Measurements from ENCODE around the gene CD9.

- TF ChIP-seq, protein P1, sequence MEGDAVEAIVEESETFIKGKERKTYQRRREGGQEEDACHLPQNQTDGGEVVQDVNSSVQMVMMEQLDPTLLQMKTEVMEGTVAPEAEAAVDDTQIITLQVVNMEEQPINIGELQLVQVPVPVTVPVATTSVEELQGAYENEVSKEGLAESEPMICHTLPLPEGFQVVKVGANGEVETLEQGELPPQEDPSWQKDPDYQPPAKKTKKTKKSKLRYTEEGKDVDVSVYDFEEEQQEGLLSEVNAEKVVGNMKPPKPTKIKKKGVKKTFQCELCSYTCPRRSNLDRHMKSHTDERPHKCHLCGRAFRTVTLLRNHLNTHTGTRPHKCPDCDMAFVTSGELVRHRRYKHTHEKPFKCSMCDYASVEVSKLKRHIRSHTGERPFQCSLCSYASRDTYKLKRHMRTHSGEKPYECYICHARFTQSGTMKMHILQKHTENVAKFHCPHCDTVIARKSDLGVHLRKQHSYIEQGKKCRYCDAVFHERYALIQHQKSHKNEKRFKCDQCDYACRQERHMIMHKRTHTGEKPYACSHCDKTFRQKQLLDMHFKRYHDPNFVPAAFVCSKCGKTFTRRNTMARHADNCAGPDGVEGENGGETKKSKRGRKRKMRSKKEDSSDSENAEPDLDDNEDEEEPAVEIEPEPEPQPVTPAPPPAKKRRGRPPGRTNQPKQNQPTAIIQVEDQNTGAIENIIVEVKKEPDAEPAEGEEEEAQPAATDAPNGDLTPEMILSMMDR (optimal IDR thresholded peaks at IDR 0.05 in 1 of 3, IDR thresholded peaks at IDR 0.05 in 1 of 3, conservative IDR thresholded peaks at IDR 0.05 in 1 of 3; ENCODE audit: extremely low read depth in 1 of 3, insufficient read depth in 2 of 3, low read length in 3 of 3): no peak
- no peak for TF ChIP-seq EZH2 (IDR thresholded peaks at IDR 0.05; ENCODE audit: low read length)
These were observed 76.0 kb downstream of the CD9 start for GRCh38 chr12:6275928-6276887.
